ENCODE measurements around the gene GLTP.

GRCh38 chr12:109905301-109905700, 25.0 kb upstream of the GLTP start:
- TF ChIP-seq POLR2A (IDR thresholded peaks at IDR 0.05) (no peak), CTCF (IDR thresholded peaks at IDR 0.05) (no peak), POLR2AphosphoS5 (IDR thresholded peaks at IDR 0.05) (no peak), EP300 (IDR thresholded peaks at IDR 0.05) (no peak)

Data from suprapubic skin (tissue), 4 donors.